OCI-LY7 (cell line): ENCODE results near the gene OPRL1. TPM values are rescaled to one million over a fixed set of nuclear protein-coding genes. Genes with fewer than 3 reads are reported as not detected.
A peak's percentile ranks its signal among the peaks of the same experiment; 100 is the strongest.

Source experiments
- BruUV-seq: library from RNA; stranded (reverse); fragments of 400-500 nt; replicated peaks from 2 replicates; lab custom pipeline; 2021; lab: Mats Ljungman, UMichigan
- CTCF ChIA-PET: fragments of 300-600 bp; sonication (Branson Sonifier 250); formaldehyde crosslinking; loops from one replicate; lab custom pipeline; 2022; ENCODE audit warnings: antibody characterized with exemption; ENCODE audit not compliant: unreplicated experiment; lab: Charles Lee
- POLR2A ChIA-PET: fragments of 300-600 bp; sonication (Branson Sonifier 250); formaldehyde crosslinking; loops from one replicate; lab custom pipeline; 2022; ENCODE audit warnings: antibody characterized with exemption; lab: Charles Lee
- DNase-seq: peaks from one replicate; pipeline ENCODE4 v3.0.0-alpha.2; 2015; ENCODE audit warnings: low spot score
- H2AFZ ChIP-seq: fragments of 200-600 bp; sonication (generic), shearing (Covaris generic); 2 replicates; pipeline ENCODE4 v1.6.1; 2014; ENCODE audit warnings: mild to moderate bottlenecking, antibody characterized with exemption, low read length, moderate library complexity
- H3K27ac ChIP-seq: fragments of 200-600 bp; sonication (generic); 2 replicates; pipeline ENCODE4 v1.5.1; 2014; ENCODE audit warnings: mixed run types, low read depth, mild to moderate bottlenecking, moderate library complexity, low read length, inconsistent platforms; ENCODE audit not compliant: poor library complexity, severe bottlenecking
- H3K36me3 ChIP-seq: fragments of 200-600 bp; sonication (generic); 2 replicates; pipeline ENCODE4 v1.6.1; 2014; ENCODE audit warnings: mild to moderate bottlenecking, antibody characterized with exemption, low read length, moderate library complexity, mixed read lengths; ENCODE audit not compliant: insufficient read depth
- H3K4me1 ChIP-seq: fragments of 200-600 bp; sonication (generic); 2 replicates; pipeline ENCODE4 v1.5.1; 2014; ENCODE audit warnings: mild to moderate bottlenecking, low read length; ENCODE audit not compliant: insufficient read depth, poor library complexity, severe bottlenecking
- H3K4me2 ChIP-seq: fragments of 200-600 bp; sonication (generic); 2 replicates; pipeline ENCODE4 v1.6.1; 2014; ENCODE audit warnings: mild to moderate bottlenecking, low read length
- H3K4me3 ChIP-seq: fragments of 200-600 bp; sonication (generic); 2 replicates; pipeline ENCODE4 v1.5.1; 2014; ENCODE audit warnings: mild to moderate bottlenecking, low read depth, low read length; ENCODE audit not compliant: poor library complexity, severe bottlenecking
- H3K79me2 ChIP-seq: fragments of 200-600 bp; sonication (generic); 2 replicates; pipeline ENCODE4 v1.6.1; 2016; ENCODE audit warnings: low read depth, mild to moderate bottlenecking, low read length, moderate library complexity, mixed read lengths; ENCODE audit not compliant: insufficient read depth
- H3K9me2 ChIP-seq: fragments of 200-600 bp; sonication (generic); 2 replicates; pipeline ENCODE4 v1.6.1; 2016; ENCODE audit warnings: mild to moderate bottlenecking, low read length, mixed read lengths; ENCODE audit not compliant: insufficient read depth
- H3K9me3 ChIP-seq: fragments of 200-600 bp; sonication (generic); 2 replicates; pipeline ENCODE4 v1.6.1; 2014; ENCODE audit warnings: mild to moderate bottlenecking, mixed run types, low read length, mixed read lengths
- H4K20me1 ChIP-seq: fragments of 200-600 bp; sonication (generic); 2 replicates; pipeline ENCODE4 v1.6.1; 2014; ENCODE audit warnings: mild to moderate bottlenecking, antibody characterized with exemption, low read length, moderate library complexity, mixed read lengths; ENCODE audit not compliant: insufficient read depth
- EZH2phosphoT487 ChIP-seq: fragments of 200-600 bp; sonication (generic); IDR thresholded peaks from 2 replicates; pipeline ENCODE4 v1.6.1; 2018; ENCODE audit warnings: low read depth, borderline replicate concordance, mild to moderate bottlenecking, mixed run types, antibody characterized with exemption, low read length, moderate library complexity, mixed read lengths
- intact Hi-C: fragments of 100-400 bp; cut with micrococcal nuclease; formaldehyde crosslinking; loops from one replicate; pipeline ENCODE4 v1.10.0; 2022; ENCODE audit not compliant: unreplicated experiment
- total RNA-seq, 2 experiments: library from RNA; depleted of rRNA in 1 of 2; stranded (reverse); fragments of >200 nt in 1 of 2; shearing (Covaris generic) in 1 of 2; gene quantifications; 2 replicates each; pipeline ENCODE4 v1.2.3, GENCODE V29; 2014 to 2022
- TF ChIP-seq, protein P1 (sequence below): fragments of 200-600 bp; sonication (generic); conservative IDR thresholded peaks from 2 replicates; pipeline ENCODE4 v1.5.1; 2014; ENCODE audit warnings: mild to moderate bottlenecking, antibody characterized with exemption, low read length, moderate library complexity, mixed read lengths

Gene OPRL1
- total RNA-seq, 2 experiments from 2014 or later, result 6.4 to 7.6 TPM

DNA sequence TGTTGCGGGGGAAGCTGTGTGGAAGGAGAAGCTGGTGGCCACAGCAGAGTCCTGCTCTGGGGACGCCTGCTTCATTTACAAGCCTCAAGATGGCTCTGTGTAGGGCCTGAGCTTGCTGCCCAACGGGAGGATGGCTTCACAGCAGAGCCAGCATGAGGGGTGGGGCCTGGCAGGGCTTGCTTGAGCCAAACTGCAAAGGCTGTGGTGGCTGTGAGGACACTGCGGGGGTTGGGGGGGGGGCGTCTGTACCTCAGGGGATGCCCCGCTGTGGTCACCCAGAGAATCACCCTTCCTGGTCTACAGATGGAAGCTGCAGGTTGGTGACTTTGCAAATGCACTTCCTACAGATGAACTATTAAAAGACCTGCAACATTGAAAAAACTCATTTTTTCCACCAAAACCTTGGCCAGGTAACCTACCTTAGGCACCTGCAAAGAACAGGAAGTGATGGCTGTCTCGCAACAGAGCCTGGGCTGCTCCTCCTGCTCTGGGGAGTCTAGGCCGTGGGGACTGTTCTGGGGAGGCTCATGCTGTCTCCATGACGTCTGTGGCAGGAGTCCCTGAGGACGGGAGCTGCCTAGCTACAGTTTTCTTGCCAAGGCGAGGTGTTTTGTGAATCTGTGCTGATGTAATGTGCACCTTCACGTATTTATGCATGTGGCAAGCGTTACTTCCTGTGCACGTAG is 20.1 kb downstream of the OPRL1 start:
- Histone ChIP-seq H3K4me2 (peak overlapping the region; percentile 62), H3K36me3 (no peaks in the 10 kb centered on the region), H3K9me2 (no peaks in the 10 kb centered on the region), H4K20me1 (no peaks in the 10 kb centered on the region), H3K79me2 (no peaks in the 10 kb centered on the region), H3K4me1 (peaks cover 36% of the 10 kb centered on the region), H3K4me3 (peak overlapping the region; percentile 29), H2AFZ (peak overlapping the region; percentile 73; the same call in 1 of the 2 replicates), H3K27ac (peak overlapping the region; percentile 60), H3K9me3 (no peaks in the 10 kb centered on the region)
- no TSS peak for BruUV-seq
- TF ChIP-seq, protein P1, sequence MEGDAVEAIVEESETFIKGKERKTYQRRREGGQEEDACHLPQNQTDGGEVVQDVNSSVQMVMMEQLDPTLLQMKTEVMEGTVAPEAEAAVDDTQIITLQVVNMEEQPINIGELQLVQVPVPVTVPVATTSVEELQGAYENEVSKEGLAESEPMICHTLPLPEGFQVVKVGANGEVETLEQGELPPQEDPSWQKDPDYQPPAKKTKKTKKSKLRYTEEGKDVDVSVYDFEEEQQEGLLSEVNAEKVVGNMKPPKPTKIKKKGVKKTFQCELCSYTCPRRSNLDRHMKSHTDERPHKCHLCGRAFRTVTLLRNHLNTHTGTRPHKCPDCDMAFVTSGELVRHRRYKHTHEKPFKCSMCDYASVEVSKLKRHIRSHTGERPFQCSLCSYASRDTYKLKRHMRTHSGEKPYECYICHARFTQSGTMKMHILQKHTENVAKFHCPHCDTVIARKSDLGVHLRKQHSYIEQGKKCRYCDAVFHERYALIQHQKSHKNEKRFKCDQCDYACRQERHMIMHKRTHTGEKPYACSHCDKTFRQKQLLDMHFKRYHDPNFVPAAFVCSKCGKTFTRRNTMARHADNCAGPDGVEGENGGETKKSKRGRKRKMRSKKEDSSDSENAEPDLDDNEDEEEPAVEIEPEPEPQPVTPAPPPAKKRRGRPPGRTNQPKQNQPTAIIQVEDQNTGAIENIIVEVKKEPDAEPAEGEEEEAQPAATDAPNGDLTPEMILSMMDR, result peak; percentile 27; the same call in 1 of the 2 replicates
- no peak for TF ChIP-seq EZH2phosphoT487
- intact Hi-C loops, result loop anchor here (2.0 kb wide), 1 partner anchor 21 kb away; the partner anchor contains the start of gene RGS19
- POLR2A ChIA-PET, result interaction anchor here (0.7 to 1.0 kb wide), 2 partner anchors 21 to 27 kb away, joined by 5 read pairs; partner anchors contain the start of genes OPRL1 and RGS19
- peak; percentile 77 for DNase-seq
- CTCF ChIA-PET, result interaction anchor here (0.8 to 1.5 kb wide), 3 partner anchors 10 to 120 kb away, joined by 3 to 7 read pairs (median 3); partner anchors contain the start of gene OPRL1

DNA sequence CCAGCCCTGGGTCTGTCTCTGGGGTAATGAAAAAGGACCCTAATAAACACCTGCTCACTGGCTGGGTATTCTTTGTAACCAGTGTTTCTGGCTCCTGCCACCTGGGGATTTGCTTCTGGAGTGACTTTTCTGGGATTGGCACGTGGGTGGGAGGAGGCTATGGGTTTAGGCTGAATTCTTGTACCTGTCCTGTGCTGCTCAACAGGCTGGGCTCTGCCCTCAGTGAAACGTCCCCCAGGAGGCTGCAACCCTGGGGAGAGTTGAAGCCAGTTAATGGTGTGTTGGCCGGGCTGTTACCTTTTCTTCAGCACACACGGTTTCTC is 20.6 kb downstream of the OPRL1 start:
- no peaks in the 10 kb centered on the region for H3K79me2 ChIP-seq
- H4K20me1 ChIP-seq, result no peaks in the 10 kb centered on the region
- no peaks in the 10 kb centered on the region for H3K9me3 ChIP-seq
- H2AFZ ChIP-seq, result peak overlapping the region; percentile 73; the same call in 1 of the 2 replicates
- ChIA-PET POLR2A (no interaction called here), CTCF (interaction anchor here (1.5 kb wide), 1 partner anchor 21 kb away, joined by 7 read pairs; the partner anchor contains the start of gene OPRL1)
- no peaks in the 10 kb centered on the region for H3K9me2 ChIP-seq
- peak overlapping the region; percentile 60 for H3K27ac ChIP-seq
- peak overlapping the region; percentile 62 for H3K4me2 ChIP-seq
- BruUV-seq, result no TSS peak
- H3K4me1 ChIP-seq, result peaks cover 36% of the 10 kb centered on the region
- no peaks in the 10 kb centered on the region for H3K36me3 ChIP-seq
- TF ChIP-seq EZH2phosphoT487, result no peak
- TF ChIP-seq, protein P1, result no peak
- peak overlapping the region; percentile 29 for H3K4me3 ChIP-seq
- intact Hi-C loops, result loop anchor here (2.0 kb wide), 1 partner anchor 22 kb away; the partner anchor contains the start of gene RGS19
- DNase-seq, result no peak
